Adipocyte (in vitro differentiated cells): ENCODE measurements around the gene DNAJC11.

Experiments used
- DNase-seq: peaks from one replicate; pipeline ENCODE4 v3.0.0-alpha.2; 2015; ENCODE audit warnings: low read depth
- H3K27me3 ChIP-seq: replicated peaks from 2 replicates; pipeline ENCODE4 v1.7.0; 2013; ENCODE audit warnings: mild to moderate bottlenecking, low read length, moderate library complexity; ENCODE audit not compliant: control insufficient read depth, insufficient read depth
- H3K36me3 ChIP-seq: 2 replicates; pipeline ENCODE4 v1.7.0; 2013; ENCODE audit warnings: low read length, mild to moderate bottlenecking, moderate library complexity; ENCODE audit not compliant: control insufficient read depth, insufficient read depth, severe bottlenecking
- H3K4me1 ChIP-seq: 2 replicates; pipeline ENCODE4 v1.7.0; 2013; ENCODE audit warnings: mild to moderate bottlenecking, low read length, moderate library complexity; ENCODE audit not compliant: control insufficient read depth, insufficient read depth
- H3K4me3 ChIP-seq: 2 replicates; pipeline ENCODE4 v1.7.0; 2013; ENCODE audit warnings: mild to moderate bottlenecking, low read length, moderate library complexity
- H3K9ac ChIP-seq: 2 replicates; pipeline ENCODE4 v1.7.0; 2013; ENCODE audit warnings: mild to moderate bottlenecking, low read length, moderate library complexity
- H3K9me3 ChIP-seq: 2 replicates; pipeline ENCODE4 v1.7.0; 2013; ENCODE audit warnings: mild to moderate bottlenecking, low read length, moderate library complexity; ENCODE audit not compliant: control insufficient read depth

The DNAJC11 gene

GRCh38 chr1:6632588-6633514 is 68.8 kb downstream of the DNAJC11 start:
- DNase-seq, result no peak
- peaks cover 1% of the 10 kb centered on the region for H3K4me1 ChIP-seq
- H3K9me3 ChIP-seq, result no peaks in the 10 kb centered on the region
- H3K36me3 ChIP-seq, result peaks cover 84% of the 10 kb centered on the region
- H3K9ac ChIP-seq, result no peak overlapping the region
- no peak overlapping the region for H3K4me3 ChIP-seq
- H3K27me3 ChIP-seq, result no peaks in the 10 kb centered on the region

- Histone ChIP-seq H3K36me3 (peaks cover 79% of the 10 kb centered on the region), H3K4me3 (no peak overlapping the region), H3K9me3 (no peaks in the 10 kb centered on the region), H3K27me3 (no peaks in the 10 kb centered on the region), H3K4me1 (peaks cover 6% of the 10 kb centered on the region), H3K9ac (no peak overlapping the region)
- no peak for DNase-seq
These were observed 70.6 kb downstream of the DNAJC11 start for GRCh38 chr1:6631058-6631457.

- peaks cover 71% of the 10 kb centered on the region for H3K36me3 ChIP-seq
These were observed 71.6 kb downstream of the DNAJC11 start for GRCh38 chr1:6630027-6630426.

GRCh38 chr1:6628971-6629479 is 72.6 kb downstream of the DNAJC11 start:
- Histone ChIP-seq H3K27me3 (no peaks in the 10 kb centered on the region), H3K4me3 (no peak overlapping the region), H3K9me3 (no peaks in the 10 kb centered on the region), H3K4me1 (peaks cover 15% of the 10 kb centered on the region), H3K36me3 (peaks cover 63% of the 10 kb centered on the region), H3K9ac (no peak overlapping the region)
- DNase-seq, result no peak

More at GRCh38 chr1:6630027-6630426, 71.6 kb downstream of the DNAJC11 start:
- DNase-seq, result no peak
- peaks cover 9% of the 10 kb centered on the region for H3K4me1 ChIP-seq
- no peaks in the 10 kb centered on the region for H3K9me3 ChIP-seq
- no peak overlapping the region for H3K4me3 ChIP-seq
- no peaks in the 10 kb centered on the region for H3K27me3 ChIP-seq
- no peak overlapping the region for H3K9ac ChIP-seq

- no peak for DNase-seq
- no peaks in the 10 kb centered on the region for H3K9me3 ChIP-seq
- H3K36me3 ChIP-seq, result peaks cover 61% of the 10 kb centered on the region
- no peak overlapping the region for H3K4me3 ChIP-seq
- H3K27me3 ChIP-seq, result no peaks in the 10 kb centered on the region
- H3K9ac ChIP-seq, result no peak overlapping the region
- peaks cover 23% of the 10 kb centered on the region for H3K4me1 ChIP-seq
These were observed 73.6 kb downstream of the DNAJC11 start for GRCh38 chr1:6627841-6628545.

- no peak for DNase-seq
- Histone ChIP-seq H3K9ac (no peak overlapping the region), H3K27me3 (no peaks in the 10 kb centered on the region), H3K36me3 (peaks cover 55% of the 10 kb centered on the region), H3K4me3 (no peak overlapping the region), H3K4me1 (peaks cover 30% of the 10 kb centered on the region), H3K9me3 (no peaks in the 10 kb centered on the region)
These were observed 74.6 kb downstream of the DNAJC11 start for GRCh38 chr1:6627031-6627430.

GRCh38 chr1:6625584-6626149 is 75.9 kb downstream of the DNAJC11 start:
- peak overlapping the region; percentile 91 for H3K4me3 ChIP-seq
- no peaks in the 10 kb centered on the region for H3K27me3 ChIP-seq
- no peaks in the 10 kb centered on the region for H3K9me3 ChIP-seq
- peak; percentile 75 for DNase-seq
- H3K9ac ChIP-seq, result peak overlapping the region; percentile 93
- peaks cover 37% of the 10 kb centered on the region for H3K4me1 ChIP-seq
- H3K36me3 ChIP-seq, result peaks cover 62% of the 10 kb centered on the region

- H3K4me3 ChIP-seq, result peak within 1 kb of the TSS; percentile 91
- peaks cover 63% of the 10 kb centered on the region for H3K36me3 ChIP-seq
- H3K9me3 ChIP-seq, result no peaks in the 10 kb centered on the region
- H3K27me3 ChIP-seq, result no peaks in the 10 kb centered on the region
- peak; percentile 94 for DNase-seq
- peak within 1 kb of the TSS; percentile 93 for H3K9ac ChIP-seq
- peaks cover 37% of the 10 kb centered on the region for H3K4me1 ChIP-seq
These were observed 76.7 kb downstream of the DNAJC11 start, which contains the start of gene THAP3 for GRCh38 chr1:6624710-6625583. Gene THAP3, plus strand, starts transcription at chr1:6624868. Its CDS starts 351 bp downstream, at chr1:6625219.

GRCh38 chr1:6623269-6623965 is 78.2 kb downstream of the DNAJC11 start:
- Histone ChIP-seq H3K9me3 (no peaks in the 10 kb centered on the region), H3K9ac (peak overlapping the region; percentile 68), H3K4me3 (no peak overlapping the region), H3K36me3 (peaks cover 53% of the 10 kb centered on the region), H3K27me3 (no peaks in the 10 kb centered on the region), H3K4me1 (peaks cover 37% of the 10 kb centered on the region)
- DNase-seq, result no peak
